GM21529 (cell line): ENCODE measurements around the gene MYLK4.
A peak's percentile ranks its signal among the peaks of the same experiment; 100 is the strongest.

Experiments used
- ATAC-seq: cut with Tn5 transposase; IDR thresholded peaks from one replicate; pipeline ENCODE4 v1.9.1; 2021; ENCODE audit not compliant: unreplicated experiment

MYLK4 gene

DNA sequence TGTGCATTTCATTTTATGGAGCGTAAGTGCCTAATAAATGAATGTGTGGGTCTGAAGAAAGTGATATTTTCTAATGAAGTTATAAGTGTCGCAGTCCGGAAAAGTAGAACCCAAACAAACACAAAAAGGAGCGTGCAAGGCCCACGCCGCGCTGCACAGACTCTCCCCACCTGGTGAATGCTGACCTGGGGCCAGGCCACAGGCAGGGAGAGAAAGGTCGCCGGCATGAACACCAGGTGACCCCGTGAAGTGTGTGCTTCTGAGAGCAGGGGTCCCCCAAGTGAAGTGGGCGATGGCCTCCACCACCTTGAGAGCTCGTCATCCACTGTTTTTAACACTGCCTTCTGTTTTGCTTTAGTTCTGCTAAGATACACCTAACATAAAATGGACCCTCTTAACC, 114.8 kb downstream of the MYLK4 start:
- no peak for ATAC-seq

DNA sequence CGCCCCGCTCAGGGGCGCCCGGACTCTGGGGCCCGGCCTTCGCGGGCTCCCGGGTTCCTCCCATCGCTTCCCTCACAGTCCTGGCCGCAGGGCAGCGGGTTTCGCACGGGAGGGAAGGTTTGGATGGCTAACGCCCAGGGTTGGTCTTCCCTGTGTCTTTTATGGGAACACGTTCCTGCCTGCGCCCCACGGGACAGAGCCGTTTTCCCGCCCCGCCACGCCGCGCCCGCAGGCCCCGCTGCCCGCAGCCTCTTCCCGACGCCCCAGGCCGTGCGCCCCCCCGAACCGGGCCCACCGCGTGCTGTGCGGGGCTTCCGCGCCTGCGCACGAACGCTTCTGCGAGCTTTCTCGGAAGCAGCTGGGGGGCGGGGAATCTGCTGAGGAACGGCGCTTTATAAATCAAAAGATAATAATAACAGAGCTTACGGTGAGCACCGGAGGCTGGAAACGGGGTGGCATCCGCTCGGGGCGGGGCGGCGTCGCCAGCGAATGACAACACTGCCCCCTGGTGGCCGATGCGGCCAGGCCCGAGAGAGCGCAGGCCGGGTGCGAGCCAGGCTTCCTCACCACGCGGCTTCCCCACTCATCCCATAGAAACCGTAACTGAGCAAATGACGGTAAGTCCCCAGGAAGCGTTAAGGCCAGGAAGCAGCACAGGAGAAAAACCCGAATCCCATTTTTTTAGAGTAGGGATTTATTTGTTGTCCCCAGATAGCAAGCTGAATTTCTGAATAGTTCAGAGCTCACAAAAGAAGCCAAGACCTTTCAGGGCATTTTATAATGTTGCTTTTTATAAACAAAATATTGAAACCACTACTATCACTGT, 116.4 kb downstream of the MYLK4 start:
- ATAC-seq, result peak; percentile 87

- ATAC-seq, result no peak
These were observed 117.0 kb downstream of the MYLK4 start for GRCh38 chr6:2633736-2634135.

- ATAC-seq, result no peak
These were observed 117.6 kb downstream of the MYLK4 start for GRCh38 chr6:2632976-2633584.

- ATAC-seq, result no peak
These were observed 118.4 kb downstream of the MYLK4 start for GRCh38 chr6:2632368-2632767.

DNA sequence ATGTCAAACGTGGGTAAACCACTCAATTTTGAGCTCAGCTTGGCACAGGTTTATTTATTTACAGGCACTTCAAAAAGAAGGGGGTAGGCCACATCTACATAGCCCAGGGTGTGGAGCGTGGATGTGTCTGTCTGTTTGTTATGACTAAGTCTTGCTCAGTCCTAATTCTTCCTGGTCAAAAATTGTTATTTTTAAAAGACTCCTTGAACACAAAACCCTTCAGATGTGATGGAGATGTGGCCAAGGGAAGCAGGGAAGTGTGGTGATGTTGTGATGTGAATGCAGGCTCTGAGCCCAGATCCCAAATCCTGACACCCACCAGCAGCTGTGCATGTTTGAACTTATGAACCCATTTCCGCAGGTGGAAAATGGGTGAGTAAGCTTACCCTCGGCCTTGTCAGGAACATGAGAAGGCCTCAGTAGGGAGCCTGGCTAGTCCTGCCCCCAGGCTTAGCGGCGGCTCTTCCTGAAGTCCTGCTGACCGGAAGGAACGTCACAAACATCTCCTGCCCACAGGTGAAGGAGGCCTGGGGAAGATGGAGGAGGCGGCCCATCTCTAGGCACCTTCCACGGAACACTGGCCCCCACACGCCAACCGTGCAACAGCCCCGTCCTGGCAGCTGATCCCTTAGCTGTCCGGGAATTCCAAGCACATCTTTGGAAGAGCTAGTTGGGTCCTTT, 119.7 kb downstream of the MYLK4 start:
- ATAC-seq, result no peak

DNA sequence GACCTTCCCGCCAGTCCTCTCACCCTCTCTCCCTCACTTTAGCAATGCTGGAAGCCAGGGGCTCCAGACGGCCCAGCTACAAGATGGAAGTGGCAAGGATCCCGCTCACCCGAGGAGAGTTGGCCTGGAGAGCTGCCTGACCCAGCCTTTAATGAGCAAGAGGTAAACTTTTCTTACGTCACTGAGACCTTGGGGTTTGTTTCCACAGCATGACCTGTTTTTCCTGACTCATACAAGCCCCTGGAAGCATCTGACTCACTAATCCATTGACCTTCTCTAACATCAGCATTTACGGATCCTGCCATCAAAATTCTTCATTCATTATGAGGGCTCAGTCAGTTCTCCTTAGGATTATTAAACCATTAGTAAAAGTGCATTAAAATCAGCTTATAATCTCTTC, 120.4 kb downstream of the MYLK4 start:
- no peak for ATAC-seq

DNA sequence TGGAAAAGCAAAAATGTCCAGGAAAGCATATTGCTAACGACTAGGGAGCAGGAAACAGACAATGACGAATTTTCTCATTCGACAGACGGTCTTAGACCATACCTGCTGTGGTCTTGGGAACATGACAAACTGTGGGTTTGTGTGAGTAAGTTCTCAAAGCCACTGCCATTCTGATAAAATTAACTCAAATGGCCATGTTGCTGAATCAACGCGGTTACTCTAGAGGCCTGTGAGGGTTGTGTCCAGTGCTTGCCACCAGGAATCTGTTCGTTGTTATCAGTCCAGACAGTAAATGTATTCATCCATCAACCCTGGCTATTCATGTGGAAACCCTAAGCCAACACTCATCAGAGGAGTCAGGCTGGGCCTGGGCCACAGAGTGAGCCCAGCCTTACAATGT, 124.3 kb downstream of the MYLK4 start:
- ATAC-seq, result no peak

DNA sequence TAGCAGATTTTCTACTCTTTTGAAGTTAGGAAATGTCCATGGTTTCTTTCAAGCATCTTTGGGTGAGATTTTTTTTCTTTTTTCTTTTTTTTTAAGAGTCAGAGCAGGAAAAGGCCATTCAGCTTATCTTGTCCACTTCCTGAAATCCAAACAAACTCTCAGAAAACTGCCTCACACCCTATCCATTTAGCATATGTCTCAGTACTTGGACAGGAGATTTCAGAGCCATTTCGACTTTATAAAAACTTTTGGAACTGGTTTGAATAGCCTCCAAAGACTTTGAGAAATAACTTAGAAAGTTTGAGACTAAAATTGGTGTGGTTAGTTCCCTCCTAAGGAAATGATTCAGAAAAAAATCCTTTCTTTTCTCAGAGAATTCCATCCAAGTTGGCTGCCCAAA, 125.1 kb downstream of the MYLK4 start:
- no peak for ATAC-seq

GRCh38 chr6:2624177-2624576, 126.5 kb downstream of the MYLK4 start:
- no peak for ATAC-seq

- ATAC-seq, result no peak
These were observed 127.4 kb downstream of the MYLK4 start for GRCh38 chr6:2623295-2623694.

- no peak for ATAC-seq
These were observed 128.1 kb downstream of the MYLK4 start for GRCh38 chr6:2622671-2623070.

DNA sequence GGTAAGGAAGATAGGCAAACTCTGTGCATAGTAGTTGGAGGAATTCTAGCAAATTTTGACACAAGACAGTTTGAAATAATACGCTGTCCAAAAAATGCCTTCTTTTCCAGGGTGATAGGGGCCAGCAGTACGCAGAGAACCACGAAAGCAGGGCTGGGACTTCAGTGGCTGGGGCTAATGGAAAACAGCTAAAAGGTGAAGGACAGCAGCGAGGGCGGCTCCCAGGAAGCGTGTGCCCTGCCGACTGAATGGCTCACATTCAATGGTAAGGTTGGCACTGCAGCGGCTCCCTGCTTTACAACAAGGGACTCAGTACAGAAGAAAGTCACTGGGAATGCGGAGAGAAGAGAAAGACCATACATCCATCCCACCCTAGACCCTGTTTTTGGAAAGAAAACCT, 131.1 kb downstream of the MYLK4 start:
- ATAC-seq, result no peak

DNA sequence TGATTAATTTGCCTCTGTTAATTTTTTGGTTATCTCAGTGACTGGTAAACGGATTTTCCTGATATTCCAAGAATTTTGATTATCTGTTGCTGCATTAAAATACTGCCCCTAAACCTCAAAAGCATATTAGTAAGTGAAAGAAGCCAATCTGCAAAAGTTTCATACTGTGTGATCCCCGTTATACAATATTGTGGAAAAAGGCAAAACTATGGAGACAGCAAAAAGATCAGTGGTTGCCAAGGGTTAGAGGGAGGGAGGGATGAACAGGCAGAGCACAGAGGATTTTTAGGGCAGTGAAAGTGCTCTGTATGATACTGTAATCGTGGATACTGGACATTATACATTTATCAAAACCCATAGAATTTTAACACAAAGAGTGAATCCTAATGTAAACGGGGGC, 133.0 kb downstream of the MYLK4 start:
- no peak for ATAC-seq

- no peak for ATAC-seq
These were observed 133.9 kb downstream of the MYLK4 start for GRCh38 chr6:2616811-2617210.

GRCh38 chr6:2615251-2615650, 135.5 kb downstream of the MYLK4 start:
- ATAC-seq, result no peak

GRCh38 chr6:2614846-2615245, 135.9 kb downstream of the MYLK4 start:
- ATAC-seq, result no peak

DNA sequence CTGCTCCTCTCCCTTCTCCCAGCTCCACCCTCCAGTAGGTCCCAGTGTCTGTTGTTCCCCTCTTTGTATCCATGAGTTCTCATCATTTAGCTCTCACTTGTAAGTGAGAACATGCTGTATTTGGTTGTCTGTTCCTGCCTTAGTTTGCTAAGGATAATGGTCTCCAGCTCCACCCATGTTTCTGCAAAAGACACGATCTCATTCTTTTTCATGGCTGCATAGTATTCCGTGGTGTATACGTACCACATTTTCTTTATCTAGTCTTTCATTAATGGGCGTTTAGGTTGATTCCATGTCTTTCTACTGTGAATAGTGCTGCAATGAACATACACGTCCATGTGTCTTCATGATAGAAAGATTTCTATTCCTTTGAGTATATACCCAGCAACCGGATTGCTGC, 136.6 kb downstream of the MYLK4 start:
- ATAC-seq, result no peak
